NAMALWA (cell line): ENCODE results near the gene ABL1.

Source experiments
- DNase-seq: peaks from one replicate; pipeline ENCODE4 v3.0.0-alpha.2; 2015; ENCODE audit warnings: low spot score

The ABL1 gene

GRCh38 chr9:130890870-130891687 lies 56.0 kb downstream of the ABL1 start:
- no peak for DNase-seq

DNA sequence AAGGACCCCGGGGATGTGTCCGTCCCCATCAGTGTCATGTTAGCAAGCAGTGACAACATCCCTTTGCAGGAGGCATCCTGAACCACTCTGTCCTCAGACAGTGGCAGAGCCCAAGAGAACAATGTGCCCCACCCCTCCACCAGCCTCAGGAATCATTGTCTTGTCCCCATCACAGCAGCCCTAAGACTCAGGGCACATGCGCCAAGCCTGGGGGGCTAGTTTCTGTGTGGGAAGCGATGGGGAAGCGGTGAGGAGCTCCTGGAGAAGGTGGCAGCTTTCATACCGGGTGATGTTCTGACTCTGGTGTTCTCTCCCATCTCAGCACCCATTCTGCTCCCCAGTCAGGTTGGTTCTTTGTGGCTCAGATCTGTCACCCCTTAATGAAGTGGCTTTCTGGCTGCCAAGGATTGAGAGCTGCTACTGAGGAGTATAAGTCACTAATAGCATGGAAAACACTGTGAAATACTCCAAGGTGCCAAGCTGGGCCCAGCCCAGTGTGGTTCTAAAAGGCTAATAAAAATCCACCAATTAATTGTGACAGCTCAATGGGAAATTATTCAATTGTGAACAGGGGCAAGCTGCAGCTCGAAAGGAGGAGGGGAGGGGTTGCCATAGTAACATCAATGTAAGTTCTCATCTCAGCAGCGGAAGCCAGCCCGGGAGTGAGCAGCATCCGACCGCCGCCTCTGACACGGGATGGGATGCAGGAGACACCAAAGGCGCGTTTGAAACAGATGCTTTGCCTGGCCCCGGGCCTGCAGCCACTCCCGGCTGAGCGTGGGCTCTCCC lies 56.8 kb downstream of the ABL1 start:
- DNase-seq, result no peak

- DNase-seq, result no peak
These were observed 57.6 kb downstream of the ABL1 start for GRCh38 chr9:130892477-130893304.

DNA sequence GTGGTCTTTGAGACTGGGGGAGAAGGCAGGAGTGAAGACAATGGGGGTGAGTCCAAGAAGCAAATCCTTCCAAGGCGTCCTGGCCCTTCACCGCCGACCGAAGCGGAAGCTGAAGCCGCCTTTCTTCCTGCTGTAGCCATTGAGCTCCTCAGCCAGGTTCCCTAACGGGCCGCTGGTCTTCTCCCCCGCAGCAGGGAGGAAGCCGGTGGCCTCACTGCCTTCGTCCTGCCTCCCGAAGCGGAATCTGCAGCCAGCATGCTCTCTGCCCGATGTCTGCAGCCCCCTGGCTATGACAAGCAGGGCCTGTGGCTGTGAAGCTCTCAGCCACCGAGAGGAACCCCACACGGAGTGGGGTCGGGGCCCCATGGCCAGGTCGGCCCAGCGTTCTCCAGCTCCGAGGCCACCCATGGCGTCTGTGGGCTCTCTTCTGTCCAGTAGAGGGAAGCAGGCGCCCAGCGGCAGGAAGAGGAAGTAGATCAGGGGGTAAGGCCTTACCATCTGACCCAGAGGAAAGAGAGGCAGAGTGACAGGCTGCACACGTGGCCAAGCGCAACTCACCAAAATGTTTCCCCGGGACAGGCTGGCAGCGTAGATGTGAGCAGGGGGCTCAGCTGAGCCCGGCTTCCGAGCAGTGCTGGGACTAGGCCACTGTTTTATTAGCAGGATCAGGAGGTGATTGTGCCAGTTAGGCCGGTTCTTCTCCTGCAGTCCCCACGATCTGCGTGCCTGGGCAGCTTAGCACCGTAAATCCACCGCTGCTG lies 58.5 kb downstream of the ABL1 start:
- DNase-seq, result no peak

DNA sequence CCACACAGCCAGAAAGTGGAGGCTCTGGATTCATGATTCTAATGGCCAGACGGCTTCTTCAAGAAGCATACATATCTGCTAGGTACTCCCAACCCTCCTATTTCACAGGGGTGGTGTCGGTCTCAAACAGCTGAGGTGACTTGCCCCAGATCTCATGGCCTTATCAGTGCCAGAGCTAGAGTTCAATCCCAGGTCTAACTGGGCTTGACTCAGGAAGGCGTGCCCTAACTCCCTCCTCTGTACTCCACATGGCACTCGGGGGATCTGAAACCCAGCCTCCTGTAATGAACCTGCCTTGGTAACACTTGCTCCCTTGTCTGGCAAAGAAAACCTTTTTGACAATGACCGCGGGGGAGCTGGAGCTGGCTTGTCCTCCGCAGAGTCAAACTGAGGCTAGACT lies 59.5 kb downstream of the ABL1 start:
- no peak for DNase-seq

- no peak for DNase-seq
These were observed 60.0 kb downstream of the ABL1 start for GRCh38 chr9:130895038-130895437.

GRCh38 chr9:130895481-130896232 lies 60.6 kb downstream of the ABL1 start:
- no peak for DNase-seq

DNA sequence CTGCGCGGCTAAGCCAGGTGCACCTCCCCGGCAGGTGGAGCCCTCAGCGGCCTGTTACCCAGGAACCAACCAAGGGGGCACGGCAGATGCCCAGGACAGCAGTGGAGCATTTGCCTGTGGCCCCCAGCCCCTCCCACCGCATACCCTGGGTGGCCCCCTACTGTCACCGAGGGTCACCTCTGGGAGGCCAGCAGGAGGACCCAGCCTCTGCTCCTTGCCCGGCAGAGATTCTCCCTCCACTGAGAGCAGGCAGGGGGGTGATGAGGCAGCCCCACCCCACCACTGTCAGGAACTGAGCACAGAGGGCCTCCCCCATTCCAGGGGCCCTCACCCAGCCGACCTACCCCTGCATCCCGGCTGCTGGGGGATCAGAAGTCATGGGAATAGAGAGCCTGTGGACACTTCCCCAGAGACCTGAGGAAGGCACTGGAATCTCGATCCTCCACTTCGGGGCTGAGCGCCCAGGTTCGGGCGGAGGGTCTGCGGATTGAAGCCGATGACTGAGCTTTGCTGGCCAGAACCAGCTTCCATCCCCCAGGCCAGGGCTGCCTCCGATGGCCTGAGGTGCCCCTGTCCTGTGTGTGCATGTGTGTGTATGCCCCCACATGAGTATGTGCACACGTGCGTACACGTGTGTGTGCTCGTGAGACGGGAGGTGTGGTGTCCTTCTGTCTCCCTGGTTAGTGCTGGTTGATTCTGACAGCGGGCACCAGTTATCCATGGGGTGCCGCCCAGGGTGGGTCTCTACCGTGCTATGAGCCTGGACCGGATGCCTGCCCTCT lies 61.4 kb downstream of the ABL1 start, which contains the start of gene QRFP:
Gene QRFP, minus strand, starts transcription at position 580 of the 782 bp plus-strand sequence. CDS start 2,974 bp downstream, outside the sequence.
- DNase-seq, result no peak

DNA sequence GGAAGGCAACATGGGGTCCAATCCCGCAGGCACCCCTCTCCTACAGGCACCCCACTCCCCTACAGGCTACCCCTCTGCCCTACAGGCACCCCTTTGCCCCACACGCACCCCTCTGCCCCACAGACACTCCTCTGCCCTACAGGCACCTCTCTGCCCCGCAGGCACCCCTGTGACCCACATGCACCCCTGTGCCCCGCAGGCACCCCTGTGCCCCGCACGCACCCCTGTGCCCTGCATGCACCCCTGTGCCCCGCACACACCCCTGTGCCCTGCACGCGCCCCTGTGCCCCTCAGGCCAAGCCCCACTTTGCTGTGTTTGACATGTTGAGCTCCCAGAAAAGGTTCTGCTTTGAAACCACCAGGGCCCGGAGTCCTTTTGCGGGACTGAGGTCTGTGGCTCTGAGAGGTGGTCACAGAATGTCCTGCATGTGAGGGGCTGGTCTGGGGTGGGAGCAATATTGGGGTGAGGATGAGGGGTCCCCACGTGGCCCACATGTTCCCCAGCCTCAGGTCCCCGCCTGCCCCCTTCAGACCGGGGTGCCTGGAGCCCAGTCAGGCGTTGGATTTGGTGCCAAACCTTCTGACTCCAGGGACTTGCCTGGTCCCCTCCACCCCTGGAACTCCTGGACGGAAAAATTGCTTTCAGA lies 62.2 kb downstream of the ABL1 start:
- no peak for DNase-seq

- DNase-seq, result no peak
These were observed 62.9 kb downstream of the ABL1 start for GRCh38 chr9:130897848-130898551.

GRCh38 chr9:130898552-130898852 lies 63.4 kb downstream of the ABL1 start:
- DNase-seq, result no peak

DNA sequence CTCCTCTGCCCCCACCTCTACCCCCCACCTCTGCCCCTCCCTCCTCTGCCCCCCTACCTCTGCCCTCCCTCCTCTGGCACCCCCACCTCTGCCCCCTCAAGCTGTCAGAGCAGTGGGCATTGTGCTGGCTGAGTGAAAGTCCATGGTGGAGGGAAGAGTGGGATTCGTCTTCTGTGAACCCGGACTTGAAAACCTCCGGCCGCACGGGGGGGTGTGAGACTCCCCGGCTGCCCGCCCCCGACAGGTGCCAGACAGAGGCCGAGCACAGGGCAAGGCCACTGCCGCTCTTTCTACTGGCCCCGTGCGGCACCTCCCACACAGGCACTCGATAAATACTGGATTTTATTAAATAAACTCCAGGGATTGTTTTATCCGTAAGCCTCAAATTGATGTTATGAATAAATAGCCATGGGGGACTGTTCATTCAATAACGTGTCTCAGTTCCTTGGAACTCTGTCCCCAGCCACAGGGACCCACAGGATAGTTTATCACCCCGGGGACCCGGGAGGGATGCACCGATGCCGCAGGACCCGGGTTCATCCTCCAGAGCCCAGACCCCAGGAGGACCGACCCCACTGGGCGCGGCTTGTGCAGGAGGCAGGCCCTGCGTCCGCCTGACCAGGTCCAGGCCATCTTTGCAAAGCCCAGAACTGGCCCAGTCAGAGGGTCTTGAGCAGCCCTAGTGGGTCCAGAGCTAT lies 64.1 kb downstream of the ABL1 start:
- DNase-seq, result no peak

- DNase-seq, result no peak
These were observed 65.8 kb downstream of the ABL1 start for GRCh38 chr9:130900701-130901497.

- DNase-seq, result no peak
These were observed 66.6 kb downstream of the ABL1 start for GRCh38 chr9:130901498-130902203.

- no peak for DNase-seq
These were observed 67.4 kb downstream of the ABL1 start for GRCh38 chr9:130902204-130903185.
